ENCODE measurements around the gene OSBPL1A. TPM values are rescaled to one million over a fixed set of nuclear protein-coding genes. Genes with fewer than 3 reads are reported as not detected.
A peak's percentile ranks its signal among the peaks of the same experiment; 100 is the strongest.

Gene OSBPL1A
- total and polyA plus RNA-seq, 2 experiments from 2014 or later: 23.1 to 33.3 TPM

GRCh38 chr18:24400587-24400986 lies 3.0 kb upstream of the OSBPL1A start:
- no peak overlapping the region for H3K4me3 ChIP-seq
- H3K9me3 ChIP-seq (ENCODE audit: low read depth): no peaks in the 10 kb centered on the region
- H3K36me3 ChIP-seq: no peaks in the 10 kb centered on the region
- no peak overlapping the region for H3K27ac ChIP-seq
- no peak for TF ChIP-seq CTCF (IDR thresholded peaks at IDR 0.05; ENCODE audit: low read depth, low read length)
- DNase-seq (ENCODE audit: low read depth in 1 of 2, low spot score in 1 of 2): no peak
- no peaks in the 10 kb centered on the region for H3K4me1 ChIP-seq (ENCODE audit: low read depth)
- no peaks in the 10 kb centered on the region for H3K27me3 ChIP-seq

GRCh38 chr18:24398540-24398939 lies 916 bp upstream of the OSBPL1A start:
- Histone ChIP-seq H3K4me1 (ENCODE audit: low read depth) (no peaks in the 10 kb centered on the region), H3K27ac (no peak overlapping the region), H3K9me3 (ENCODE audit: low read depth) (no peaks in the 10 kb centered on the region), H3K4me3 (no peak overlapping the region), H3K27me3 (no peaks in the 10 kb centered on the region), H3K36me3 (no peaks in the 10 kb centered on the region)
- TF ChIP-seq CTCF (IDR thresholded peaks at IDR 0.05; ENCODE audit: low read depth, low read length): no peak
- DNase-seq (ENCODE audit: low read depth in 1 of 2, low spot score in 1 of 2): peak in 1 of 2 donors; percentile 48

GRCh38 chr18:24397131-24397693 lies 412 bp downstream of the OSBPL1A start:
- H3K36me3 ChIP-seq: no peaks in the 10 kb centered on the region
- H3K4me3 ChIP-seq: peak overlapping the region; percentile 48
- no peaks in the 10 kb centered on the region for H3K27me3 ChIP-seq
- no peaks in the 10 kb centered on the region for H3K9me3 ChIP-seq (ENCODE audit: low read depth)
- no peaks in the 10 kb centered on the region for H3K4me1 ChIP-seq (ENCODE audit: low read depth)
- TF ChIP-seq CTCF (IDR thresholded peaks at IDR 0.05; ENCODE audit: low read depth, low read length): no peak
- DNase-seq (ENCODE audit: low read depth in 1 of 2, low spot score in 1 of 2): peak; percentile 56 to 79
- peak overlapping the region; percentile 8 for H3K27ac ChIP-seq

GRCh38 chr18:24396082-24396633 lies 1.5 kb downstream of the OSBPL1A start:
- Histone ChIP-seq H3K27ac (no peak overlapping the region), H3K9me3 (ENCODE audit: low read depth) (no peaks in the 10 kb centered on the region), H3K36me3 (no peaks in the 10 kb centered on the region), H3K4me3 (no peak overlapping the region), H3K27me3 (no peaks in the 10 kb centered on the region), H3K4me1 (ENCODE audit: low read depth) (no peaks in the 10 kb centered on the region)
- TF ChIP-seq CTCF (IDR thresholded peaks at IDR 0.05; ENCODE audit: low read depth, low read length): no peak
- DNase-seq (ENCODE audit: low read depth in 1 of 2, low spot score in 1 of 2): no peak

- Histone ChIP-seq H3K27me3 (no peaks in the 10 kb centered on the region), H3K36me3 (no peaks in the 10 kb centered on the region), H3K4me3 (no peak overlapping the region), H3K4me1 (ENCODE audit: low read depth) (no peaks in the 10 kb centered on the region), H3K27ac (no peak overlapping the region), H3K9me3 (ENCODE audit: low read depth) (no peaks in the 10 kb centered on the region)
- TF ChIP-seq CTCF (IDR thresholded peaks at IDR 0.05; ENCODE audit: low read depth, low read length): no peak
- no peak for DNase-seq (ENCODE audit: low read depth in 1 of 2, low spot score in 1 of 2)
Measured at GRCh38 chr18:24395049-24395795, 2.4 kb downstream of the OSBPL1A start.
